Small intestine (tissue), 7 donors: ENCODE measurements around the gene NTF3. TPM values are rescaled to one million over a fixed set of nuclear protein-coding genes. Genes with fewer than 3 reads are reported as not detected.
A peak's percentile ranks its signal among the peaks of the same experiment; 100 is the strongest.

Source experiments
- DNase-seq, 2 donors: peaks; one replicate each; pipeline versions ENCODE4 v3.0.0 to v3.0.0-alpha.2; 2013
- FAIRE-seq: peaks from 2 replicates; lab custom pipeline; 2012; peaks lifted over from hg19 to GRCh38; lab: Jason Lieb, UNC
- H3K27ac ChIP-seq, 3 donors: one replicate each; pipeline ENCODE4 v1.5.1; 2013; ENCODE audit warnings: low read length in 2 of 3, mild to moderate bottlenecking in 2 of 3, control low read depth in 1 of 3, inconsistent platforms in 1 of 3, low read depth in 1 of 3, moderate library complexity in 1 of 3
- H3K27me3 ChIP-seq, 3 donors: one replicate each; pipeline ENCODE4 v1.6.1; 2013; ENCODE audit warnings: low read length in 3 of 3, inconsistent platforms in 1 of 3; ENCODE audit not compliant: control insufficient read depth in 3 of 3, insufficient read depth in 3 of 3
- H3K36me3 ChIP-seq, 3 donors: one replicate each; pipeline ENCODE4 v1.6.1; 2013; ENCODE audit warnings: low read length in 3 of 3, inconsistent platforms in 1 of 3, low read depth in 1 of 3, mild to moderate bottlenecking in 1 of 3, moderate library complexity in 1 of 3; ENCODE audit not compliant: control insufficient read depth in 3 of 3, insufficient read depth in 2 of 3
- H3K4me1 ChIP-seq, 3 donors: one replicate each; pipeline ENCODE4 v1.6.1; 2013; ENCODE audit warnings: low read length in 2 of 3, inconsistent platforms in 1 of 3, low read depth in 1 of 3, mild to moderate bottlenecking in 1 of 3, moderate library complexity in 1 of 3; ENCODE audit not compliant: control insufficient read depth in 3 of 3, insufficient read depth in 2 of 3
- H3K4me3 ChIP-seq, 3 donors: one replicate each; pipeline ENCODE4 v1.5.1; 2013; ENCODE audit warnings: low read length in 3 of 3, control low read depth in 1 of 3, inconsistent platforms in 1 of 3, low read depth in 1 of 3, mild to moderate bottlenecking in 1 of 3, moderate library complexity in 1 of 3
- H3K9me3 ChIP-seq, 2 donors: one replicate each; pipeline ENCODE4 v1.6.1; 2013; ENCODE audit warnings: low read depth in 1 of 2, low read length in 1 of 2; ENCODE audit not compliant: control insufficient read depth in 2 of 2, insufficient read depth in 1 of 2
- WGBS, 3 donors: extraction: QIAGEN DNeasy Blood & Tissue Kit; methylation state at CpG; one replicate each; pipeline ENCODE4 v1.1.7; 2013; 5-methylcytosine and 5-hydroxymethylcytosine counted together
- polyA plus RNA-seq, 4 donors: library from polyadenylated mRNA; stranded (reverse) in 3 of 4; unstranded in 1 of 4; fragments of 200-250 nt in 3 of 4; fragments of 120-200 nt in 1 of 4; gene quantifications; one replicate each; pipeline versions ENCODE4 v1.2.1 to v1.2.3, GENCODE V29; 2013
- donor health status: healthy with polysubstance abuse.
- donor health status: control.
- donor health status: control.
- donor health status: Bipolar disorder and iron deficiency.
- donor health status: healthy.

NTF3 gene
- polyA plus RNA-seq, 4 donors = 1.4 to 4.9 (median 1.9) TPM

DNA sequence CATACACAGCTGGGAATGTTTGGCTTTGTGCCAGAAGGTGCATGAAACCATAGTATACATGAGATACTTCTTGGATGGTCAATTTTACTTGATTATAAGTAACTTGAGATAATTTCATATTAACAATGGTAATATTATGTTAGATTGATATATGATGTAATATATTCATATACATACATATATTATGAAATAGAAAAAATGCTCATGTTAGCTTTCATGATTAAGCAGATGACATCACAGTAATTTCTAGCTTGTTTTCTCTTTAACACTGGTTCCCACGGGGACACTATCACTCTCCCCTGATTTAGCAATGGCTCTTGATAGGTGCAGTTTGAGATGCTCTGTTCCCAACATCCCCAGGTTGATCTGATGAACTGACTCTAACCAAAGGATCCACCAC is 35.4 kb upstream of the NTF3 start:
- Histone ChIP-seq H3K9me3 (no peaks in the 10 kb centered on the region), H3K4me1 (no peaks in the 10 kb centered on the region), H3K36me3 (no peaks in the 10 kb centered on the region), H3K4me3 (no peak overlapping the region), H3K27me3 (no peaks in the 10 kb centered on the region), H3K27ac (no peak overlapping the region)
- no peak for DNase-seq
- 58 to 79% (median 74%) methylated on average over 1 of the region's 1 CpG for WGBS, 3 donors
- FAIRE-seq = no peak

- no peak overlapping the region for H3K4me3 ChIP-seq
- WGBS, 3 donors = 86 to 94% (median 90%) methylated on average over 2 of the region's 2 CpGs
- FAIRE-seq (no peak), DNase-seq (no peak)
- H3K36me3 ChIP-seq = no peaks in the 10 kb centered on the region
- H3K4me1 ChIP-seq = no peaks in the 10 kb centered on the region
- H3K9me3 ChIP-seq = no peaks in the 10 kb centered on the region
- H3K27me3 ChIP-seq = peaks cover 0 to 3% (median 0%) of the 10 kb centered on the region in 3 donors
- no peak overlapping the region for H3K27ac ChIP-seq
Measured at GRCh38 chr12:5399266-5399665, 32.6 kb upstream of the NTF3 start.

GRCh38 chr12:5402009-5402935 is 29.6 kb upstream of the NTF3 start:
- H3K4me3 ChIP-seq = no peak overlapping the region
- H3K36me3 ChIP-seq = no peaks in the 10 kb centered on the region
- peaks cover 0 to 3% (median 0%) of the 10 kb centered on the region in 3 donors for H3K27me3 ChIP-seq
- no peaks in the 10 kb centered on the region for H3K4me1 ChIP-seq
- no peak for DNase-seq
- 40 to 48% (median 45%) methylated on average over 8 of the region's 8 CpGs for WGBS, 3 donors
- no peak overlapping the region for H3K27ac ChIP-seq
- no peak for FAIRE-seq
- no peaks in the 10 kb centered on the region for H3K9me3 ChIP-seq

DNA sequence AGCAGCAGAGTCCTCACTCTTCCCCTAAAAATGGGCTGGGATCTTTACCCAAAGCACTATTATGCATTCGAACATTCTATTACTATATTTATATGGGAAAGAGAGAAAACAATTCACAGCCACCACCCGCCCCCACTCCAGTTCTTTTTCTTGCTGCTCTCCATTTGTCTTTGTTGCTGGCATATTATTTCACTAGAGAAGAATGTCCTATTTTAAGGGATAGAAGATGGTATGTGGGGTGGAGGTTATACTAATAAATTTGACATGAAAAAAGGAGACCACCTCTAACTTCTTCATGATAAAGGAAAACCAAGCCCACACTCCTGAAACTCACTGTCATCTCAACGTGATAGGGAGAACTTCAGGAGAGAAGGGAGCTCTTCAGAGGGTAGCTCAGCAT is 28.5 kb upstream of the NTF3 start:
- no peaks in the 10 kb centered on the region for H3K4me1 ChIP-seq
- no peak overlapping the region for H3K4me3 ChIP-seq
- no peaks in the 10 kb centered on the region for H3K9me3 ChIP-seq
- no peak for FAIRE-seq
- H3K27me3 ChIP-seq = peaks cover 0 to 3% (median 0%) of the 10 kb centered on the region in 3 donors
- no peak for DNase-seq
- 61 to 82% (median 79%) methylated on average over 3 of the region's 3 CpGs for WGBS, 3 donors
- no peak overlapping the region for H3K27ac ChIP-seq
- no peaks in the 10 kb centered on the region for H3K36me3 ChIP-seq

GRCh38 chr12:5407034-5407856 is 24.7 kb upstream of the NTF3 start:
- DNase-seq = no peak
- peaks cover 0 to 3% (median 0%) of the 10 kb centered on the region in 3 donors for H3K27me3 ChIP-seq
- H3K4me1 ChIP-seq = no peaks in the 10 kb centered on the region
- FAIRE-seq = no peak
- 60 to 73% (median 70%) methylated on average over 6 of the region's 6 CpGs for WGBS, 3 donors
- no peaks in the 10 kb centered on the region for H3K36me3 ChIP-seq
- no peak overlapping the region for H3K4me3 ChIP-seq
- no peaks in the 10 kb centered on the region for H3K9me3 ChIP-seq
- H3K27ac ChIP-seq = no peak overlapping the region

DNA sequence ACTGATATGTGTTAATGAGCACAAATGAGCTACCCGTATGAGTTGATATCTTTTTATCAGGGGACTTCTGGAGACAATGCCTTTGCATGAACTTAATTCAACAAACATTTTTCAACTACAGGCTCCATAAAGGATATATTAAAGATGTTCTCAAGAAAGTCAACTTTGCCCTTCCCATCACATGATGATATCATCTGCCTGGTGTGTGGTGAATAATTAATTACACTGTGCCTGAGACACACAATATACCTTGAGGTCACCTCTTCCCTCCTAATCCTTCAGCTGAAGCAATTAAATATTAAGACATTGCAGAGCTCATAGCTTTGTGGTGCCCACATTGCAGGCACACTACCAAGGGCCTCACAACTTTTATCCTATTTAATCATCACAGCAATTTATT is 22.3 kb upstream of the NTF3 start:
- no peaks in the 10 kb centered on the region for H3K36me3 ChIP-seq
- H3K27me3 ChIP-seq = no peaks in the 10 kb centered on the region
- H3K4me3 ChIP-seq = no peak overlapping the region
- H3K4me1 ChIP-seq = no peaks in the 10 kb centered on the region
- H3K27ac ChIP-seq = no peak overlapping the region
- WGBS, 3 donors = 14 to 44% (median 27%) methylated on average over 1 of the region's 1 CpG
- FAIRE-seq (no peak), DNase-seq (peak; percentile 33 to 54)
- H3K9me3 ChIP-seq = no peaks in the 10 kb centered on the region

- no peak overlapping the region for H3K27ac ChIP-seq
- H3K4me3 ChIP-seq = no peak overlapping the region
- DNase-seq (no peak), FAIRE-seq (no peak)
- WGBS, 3 donors = 89 to 94% (median 92%) methylated on average over 1 of the region's 1 CpG
- H3K27me3 ChIP-seq = no peaks in the 10 kb centered on the region
- no peaks in the 10 kb centered on the region for H3K9me3 ChIP-seq
- H3K4me1 ChIP-seq = no peaks in the 10 kb centered on the region
- H3K36me3 ChIP-seq = no peaks in the 10 kb centered on the region
Measured at GRCh38 chr12:5416571-5416970, 15.3 kb upstream of the NTF3 start.

DNA sequence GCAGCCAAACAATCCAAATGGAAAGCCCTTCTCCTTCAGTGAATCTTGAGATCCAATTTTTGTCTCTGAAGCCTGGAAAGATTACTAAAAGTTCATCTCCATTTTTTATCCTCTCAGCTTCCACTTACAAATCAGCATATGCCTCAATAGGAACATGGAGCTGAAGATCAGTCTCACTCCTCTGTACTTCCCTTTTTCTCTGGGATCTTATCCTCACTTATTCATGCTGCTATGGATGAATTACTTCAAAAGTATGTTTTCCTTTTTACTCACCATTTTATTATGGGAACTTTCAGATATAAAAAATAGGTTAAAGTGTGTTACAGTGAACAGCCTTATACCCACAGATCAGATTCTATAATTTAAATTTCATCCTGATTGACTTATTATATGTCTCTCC is 14.4 kb upstream of the NTF3 start:
- no peaks in the 10 kb centered on the region for H3K4me1 ChIP-seq
- FAIRE-seq (no peak), DNase-seq (no peak)
- H3K27me3 ChIP-seq = no peaks in the 10 kb centered on the region
- no peak overlapping the region for H3K4me3 ChIP-seq
- H3K27ac ChIP-seq = no peak overlapping the region
- H3K9me3 ChIP-seq = no peaks in the 10 kb centered on the region
- H3K36me3 ChIP-seq = no peaks in the 10 kb centered on the region
